HUES48 (cell line): Measurements from ENCODE around the gene PFKP.
"Not testable (repeated sequence)": the region's sequence is repeated elsewhere in the genome, so short reads cannot be mapped to it uniquely, and the experiment has no call there.

Experiments used
- H3K27ac ChIP-seq: one replicate; pipeline ENCODE4 v1.7.0; 2013; ENCODE audit warnings: low read depth, low read length, inconsistent platforms
- H3K27me3 ChIP-seq: 2 replicates; pipeline ENCODE4 v1.6.1; 2013; ENCODE audit warnings: mild to moderate bottlenecking, low read length; ENCODE audit not compliant: control insufficient read depth, insufficient read depth
- H3K36me3 ChIP-seq: 2 replicates; pipeline ENCODE4 v1.6.1; 2013; ENCODE audit warnings: low read length; ENCODE audit not compliant: control insufficient read depth, insufficient read depth
- H3K4me1 ChIP-seq: 2 replicates; pipeline ENCODE4 v1.6.1; 2013; ENCODE audit warnings: mild to moderate bottlenecking, low read length; ENCODE audit not compliant: control insufficient read depth, insufficient read depth
- H3K4me3 ChIP-seq: 2 replicates; pipeline ENCODE4 v1.5.1; 2013; ENCODE audit warnings: mild to moderate bottlenecking, low read depth, low read length
- H3K9ac ChIP-seq: 2 replicates; pipeline ENCODE4 v1.6.1; 2013; ENCODE audit warnings: mild to moderate bottlenecking, low read depth, low read length, moderate library complexity
- H3K9me3 ChIP-seq: 2 replicates; pipeline ENCODE4 v1.6.1; 2013; ENCODE audit warnings: low read length; ENCODE audit not compliant: control insufficient read depth, insufficient read depth

Gene PFKP

DNA sequence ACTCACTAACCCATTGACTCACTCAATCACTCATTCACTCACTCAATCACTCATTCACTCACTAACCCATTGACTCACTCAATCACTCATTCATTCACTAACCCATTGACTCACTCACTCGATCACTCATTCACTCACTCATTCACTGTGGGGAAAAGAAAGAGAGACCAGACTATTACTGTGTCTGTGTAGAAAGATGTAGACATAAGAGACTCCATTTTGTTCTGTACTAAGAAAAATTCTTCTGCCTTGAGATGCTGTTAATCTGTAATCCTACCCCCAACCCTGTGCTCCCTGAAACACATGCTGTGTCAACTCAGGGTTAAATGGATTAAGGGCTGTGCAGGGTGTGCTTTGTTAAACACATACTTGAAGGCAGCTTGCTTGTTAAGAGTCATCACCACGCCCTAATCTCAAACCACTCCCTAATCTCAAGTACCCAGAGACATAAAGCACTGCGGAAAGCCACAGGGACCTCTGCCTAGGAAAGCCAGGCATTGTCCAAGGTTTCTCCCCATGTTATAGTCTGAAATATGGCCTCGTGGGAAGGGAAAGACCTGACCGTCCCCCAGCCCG lies 5.9 kb upstream of the PFKP start:
- peaks cover 14% of the 10 kb centered on the region for H3K27me3 ChIP-seq
- not testable (repeated sequence) for H3K27ac ChIP-seq, H3K9ac ChIP-seq, H3K36me3 ChIP-seq, H3K4me1 ChIP-seq, H3K4me3 ChIP-seq, H3K9me3 ChIP-seq

DNA sequence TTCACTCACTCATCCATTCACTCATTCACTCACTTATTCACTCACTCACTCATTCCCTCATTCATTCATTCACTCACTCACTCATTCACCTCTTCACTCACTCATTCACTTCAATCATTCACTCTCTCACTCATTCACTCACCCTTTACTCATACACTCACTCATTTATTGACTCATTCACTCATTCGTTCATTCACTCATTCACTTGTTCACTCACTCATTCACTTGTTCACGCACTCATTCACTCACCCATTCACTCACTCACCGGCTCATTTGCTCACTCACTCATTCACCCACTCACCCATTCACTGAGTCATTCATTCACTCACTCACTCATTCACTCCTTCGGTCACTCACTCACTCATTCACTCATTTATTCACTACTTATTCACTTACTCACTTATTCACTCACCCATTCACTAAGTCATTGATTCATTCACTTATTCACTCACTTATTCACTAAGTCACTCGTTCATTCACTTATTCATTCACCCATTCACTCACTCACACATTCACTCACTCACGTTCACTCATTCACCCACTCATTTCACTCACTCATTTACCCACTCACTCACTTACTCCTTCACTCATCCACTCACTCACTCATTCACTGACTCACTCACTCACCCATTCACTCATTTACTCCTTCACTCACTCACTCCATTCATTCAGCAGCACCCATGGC lies 4.7 kb upstream of the PFKP start:
- Histone ChIP-seq H3K27me3 (peaks cover 19% of the 10 kb centered on the region), H3K9me3 (no peaks in the 10 kb centered on the region), H3K9ac (no peak overlapping the region), H3K4me1 (no peaks in the 10 kb centered on the region), H3K4me3 (no peak overlapping the region), H3K27ac (no peak overlapping the region), H3K36me3 (no peaks in the 10 kb centered on the region)

- no peak overlapping the region for H3K27ac ChIP-seq
- peaks cover 19% of the 10 kb centered on the region for H3K27me3 ChIP-seq
- peaks cover 3% of the 10 kb centered on the region; the same call in 1 of the 2 replicates for H3K4me1 ChIP-seq
- H3K4me3 ChIP-seq = no peak overlapping the region
- peaks cover 3% of the 10 kb centered on the region; the same call in 1 of the 2 replicates for H3K36me3 ChIP-seq
- H3K9me3 ChIP-seq = no peaks in the 10 kb centered on the region
- H3K9ac ChIP-seq = no peak overlapping the region
Measured at GRCh38 chr10:3064423-3064822, 2.9 kb upstream of the PFKP start.

- no peaks in the 10 kb centered on the region for H3K9me3 ChIP-seq
- no peak overlapping the region for H3K27ac ChIP-seq
- H3K27me3 ChIP-seq = peaks cover 19% of the 10 kb centered on the region
- peaks cover 15% of the 10 kb centered on the region for H3K36me3 ChIP-seq
- H3K4me3 ChIP-seq = no peak overlapping the region
- no peak overlapping the region for H3K9ac ChIP-seq
- peaks cover 4% of the 10 kb centered on the region; the same call in 1 of the 2 replicates for H3K4me1 ChIP-seq
Measured at GRCh38 chr10:3065622-3066021, 1.7 kb upstream of the PFKP start.

DNA sequence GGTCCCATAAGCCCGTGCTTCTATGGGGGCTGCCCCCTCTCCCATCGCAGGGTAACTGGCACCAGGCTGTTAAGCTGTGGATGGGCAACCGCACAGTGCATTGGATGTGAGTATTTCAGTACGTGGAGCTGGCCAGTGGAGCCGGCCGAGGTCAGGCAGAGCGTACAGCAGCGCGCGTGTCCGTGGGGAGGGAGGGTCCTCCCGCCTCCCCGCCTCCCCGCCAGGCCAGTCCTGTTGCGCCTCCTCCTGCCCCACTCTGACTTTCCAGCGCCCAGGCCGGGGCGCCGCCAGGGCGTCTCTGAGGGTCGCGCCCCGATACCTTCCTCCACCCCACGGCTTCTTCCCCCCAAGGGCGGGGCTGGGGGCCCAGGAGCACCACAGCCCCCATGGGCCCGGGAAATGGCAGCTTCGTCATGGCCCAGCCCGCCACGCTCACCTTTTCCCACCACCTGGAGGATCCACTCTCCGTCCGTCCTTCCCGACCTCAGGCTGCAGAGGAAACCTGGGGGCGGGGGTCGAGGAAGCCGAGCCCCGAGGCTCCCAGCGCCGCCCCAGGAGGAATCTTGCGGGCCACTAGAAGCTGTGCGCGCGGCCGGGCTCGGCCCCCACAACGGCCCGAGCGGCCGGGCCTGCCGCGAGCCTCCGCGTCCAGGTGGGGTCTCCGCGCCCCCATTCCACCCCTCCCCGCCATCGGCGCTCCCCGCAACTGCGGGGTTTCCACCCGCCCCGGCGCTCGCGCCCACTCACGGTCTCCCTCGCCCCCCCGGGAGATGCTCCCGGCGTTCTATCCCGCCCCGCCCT lies 831 bp upstream of the PFKP start:
- no peak overlapping the region for H3K27ac ChIP-seq
- peaks cover 21% of the 10 kb centered on the region for H3K36me3 ChIP-seq
- H3K4me1 ChIP-seq = peaks cover 4% of the 10 kb centered on the region; the same call in 1 of the 2 replicates
- H3K4me3 ChIP-seq = peak overlapping the region; percentile 87
- H3K27me3 ChIP-seq = peaks cover 19% of the 10 kb centered on the region
- no peaks in the 10 kb centered on the region for H3K9me3 ChIP-seq
- no peak overlapping the region for H3K9ac ChIP-seq

GRCh38 chr10:3067859-3068179 lies 471 bp downstream of the PFKP start:
- peak overlapping the region; percentile 78 for H3K9ac ChIP-seq

DNA sequence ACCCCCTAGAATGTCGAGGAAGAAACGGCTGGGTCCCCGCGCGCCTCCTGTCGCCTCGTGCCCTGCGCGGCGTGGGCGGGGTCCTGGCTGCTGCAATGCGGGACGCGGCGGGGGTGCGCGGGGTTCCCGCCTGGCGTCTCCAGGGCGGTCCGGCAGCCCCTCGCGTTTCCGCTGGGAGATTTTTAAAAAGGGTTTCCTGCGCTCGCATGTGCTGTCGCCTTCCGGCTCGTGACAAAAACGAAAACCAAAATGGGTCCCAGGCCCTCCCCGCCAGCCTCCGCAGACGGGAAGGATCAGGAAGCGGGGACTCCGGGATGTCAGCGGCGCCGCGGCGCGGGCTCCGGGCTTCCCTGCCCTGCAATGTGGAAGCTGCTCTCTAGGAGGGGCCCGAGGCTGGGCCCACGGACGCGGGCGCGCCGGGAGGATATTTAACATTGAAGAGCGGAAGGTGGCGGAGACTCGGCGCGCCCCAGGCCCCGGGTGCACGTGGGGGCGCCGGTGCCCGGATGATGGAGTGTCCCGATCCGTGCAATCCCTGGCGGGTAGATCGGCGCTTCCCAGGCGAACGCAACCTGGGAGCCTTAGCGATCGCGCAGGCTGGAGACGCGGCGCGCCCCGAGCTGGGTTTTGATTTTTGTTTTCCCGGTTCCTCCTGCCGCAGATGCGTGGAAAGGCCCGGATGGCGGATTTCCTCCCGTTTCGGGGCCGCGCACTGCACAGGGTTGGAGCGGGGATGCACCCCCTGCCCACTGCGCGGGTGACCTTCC lies 1.0 kb downstream of the PFKP start:
- Histone ChIP-seq H3K9me3 (no peaks in the 10 kb centered on the region), H3K36me3 (peaks cover 28% of the 10 kb centered on the region), H3K4me3 (peak overlapping the region; percentile 87), H3K27ac (peak overlapping the region; percentile 28), H3K4me1 (peaks cover 18% of the 10 kb centered on the region), H3K9ac (peak overlapping the region; percentile 41; the same call in 1 of the 2 replicates), H3K27me3 (peaks cover 19% of the 10 kb centered on the region)

More at GRCh38 chr10:3067859-3068179, 471 bp downstream of the PFKP start:
- peaks cover 14% of the 10 kb centered on the region for H3K4me1 ChIP-seq
- H3K36me3 ChIP-seq = peaks cover 28% of the 10 kb centered on the region
- H3K27me3 ChIP-seq = peaks cover 19% of the 10 kb centered on the region
- peak overlapping the region; percentile 87 for H3K4me3 ChIP-seq
- no peaks in the 10 kb centered on the region for H3K9me3 ChIP-seq
- no peak overlapping the region for H3K27ac ChIP-seq

- Histone ChIP-seq H3K27me3 (peaks cover 14% of the 10 kb centered on the region), H3K36me3 (peaks cover 28% of the 10 kb centered on the region), H3K9me3 (no peaks in the 10 kb centered on the region), H3K27ac (no peak overlapping the region), H3K9ac (peak overlapping the region; percentile 41; the same call in 1 of the 2 replicates), H3K4me1 (peaks cover 18% of the 10 kb centered on the region), H3K4me3 (peak overlapping the region; percentile 87)
Measured at GRCh38 chr10:3068968-3069737, 1.8 kb downstream of the PFKP start.

GRCh38 chr10:3069876-3070275 lies 2.5 kb downstream of the PFKP start:
- no peak overlapping the region for H3K9ac ChIP-seq
- H3K9me3 ChIP-seq = no peaks in the 10 kb centered on the region
- H3K36me3 ChIP-seq = peaks cover 28% of the 10 kb centered on the region
- no peak overlapping the region for H3K27ac ChIP-seq
- peaks cover 14% of the 10 kb centered on the region for H3K27me3 ChIP-seq
- peaks cover 18% of the 10 kb centered on the region for H3K4me1 ChIP-seq
- H3K4me3 ChIP-seq = no peak overlapping the region
